HG02938 (cell line): ENCODE measurements around the gene QRICH2.
"Not testable (repeated sequence)": the region's sequence is repeated elsewhere in the genome, so short reads cannot be mapped to it uniquely, and the experiment has no call there.

ENCODE experiments used
- ATAC-seq: cut with Tn5 transposase; IDR thresholded peaks from one replicate; pipeline ENCODE4 v1.9.1; 2021; ENCODE audit warnings: mild to moderate bottlenecking, moderate library complexity; ENCODE audit not compliant: unreplicated experiment

The QRICH2 gene

GRCh38 chr17:76233588-76234353 lies 74.3 kb downstream of the QRICH2 start:
- ATAC-seq: no peak

- no peak for ATAC-seq
Measured at GRCh38 chr17:76232342-76232741, 75.7 kb downstream of the QRICH2 start.

GRCh38 chr17:76226749-76227148 lies 81.3 kb downstream of the QRICH2 start:
- ATAC-seq: not testable (repeated sequence)

DNA sequence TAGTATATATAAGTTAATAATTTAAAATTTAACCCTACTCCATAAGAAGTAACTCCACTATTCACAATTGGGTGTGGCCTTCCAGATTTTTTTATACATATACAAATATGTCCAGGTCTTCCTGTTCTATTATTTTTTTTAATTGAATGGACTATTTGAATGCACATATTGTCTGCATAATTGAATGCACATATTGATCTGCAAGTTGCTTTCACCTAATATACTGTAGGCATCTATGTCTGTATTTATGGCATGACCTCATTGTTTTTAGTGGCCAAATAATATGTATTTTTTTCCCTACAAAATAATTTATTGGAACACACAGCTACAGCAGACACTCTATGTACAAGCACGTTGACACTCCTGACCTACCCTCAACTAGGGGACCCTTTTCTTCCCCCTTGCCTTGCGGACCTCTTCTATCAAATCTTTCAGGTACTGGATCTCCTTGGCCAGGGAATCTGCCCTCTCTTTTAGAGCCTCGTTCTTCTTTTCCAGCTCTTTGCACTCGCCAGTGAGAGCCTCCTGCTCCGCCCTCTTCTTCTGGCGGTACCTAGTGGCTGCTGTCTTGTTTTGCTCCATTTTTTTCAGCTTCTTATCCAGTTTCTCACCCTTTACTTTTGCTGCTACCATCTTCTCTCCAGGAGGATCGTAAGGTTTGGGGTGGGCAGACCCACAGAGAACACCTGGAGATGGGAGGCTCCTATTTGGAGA lies 82.5 kb downstream of the QRICH2 start:
- not testable (repeated sequence) for ATAC-seq
